HG02678 (cell line): ENCODE data around the gene CRYGN.

ENCODE experiments used
- ATAC-seq: cut with Tn5 transposase; IDR thresholded peaks from one replicate; pipeline ENCODE4 v1.9.1; 2021; ENCODE audit warnings: mild to moderate bottlenecking, moderate library complexity; ENCODE audit not compliant: unreplicated experiment

Gene CRYGN

DNA sequence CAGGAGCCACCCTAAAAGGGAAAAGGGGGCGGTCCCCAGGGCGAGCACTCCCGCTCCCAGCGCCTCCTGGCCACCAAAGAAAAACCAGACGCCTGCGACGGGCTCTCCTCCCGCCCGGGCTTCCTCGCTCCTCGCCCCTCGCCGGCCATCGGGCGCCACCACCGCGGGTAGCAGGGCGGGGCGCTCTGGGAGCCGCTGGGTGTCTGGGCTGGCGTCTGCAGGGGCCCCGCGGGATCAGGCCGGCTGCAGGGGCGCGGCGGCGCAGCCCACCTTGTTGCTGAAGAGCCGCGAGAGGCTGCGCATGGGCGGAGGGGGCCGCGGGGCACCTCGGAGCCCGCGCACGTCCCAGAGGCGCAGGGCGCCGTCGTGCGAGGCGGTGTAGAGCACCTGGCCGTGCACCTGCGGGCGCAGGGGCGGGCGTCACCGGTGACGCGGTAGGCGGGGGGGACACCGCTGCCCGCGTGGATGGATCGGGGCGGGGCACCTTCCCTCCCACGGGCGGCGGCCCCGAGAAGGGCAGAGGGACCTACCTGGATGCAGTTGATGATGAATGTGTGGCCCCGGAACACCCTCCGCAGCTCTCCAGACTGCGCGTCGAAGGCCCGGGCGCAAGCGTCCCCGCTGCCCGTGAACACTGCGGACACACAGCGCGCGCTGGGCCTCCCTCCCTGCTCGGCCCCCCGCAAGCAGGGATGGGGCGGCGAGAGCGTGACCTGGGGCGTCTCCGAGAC, 58.4 kb downstream of the CRYGN start:
- no peak for ATAC-seq

- no peak for ATAC-seq
These were observed 58.9 kb downstream of the CRYGN start for GRCh38 chr7:151381098-151381347.

DNA sequence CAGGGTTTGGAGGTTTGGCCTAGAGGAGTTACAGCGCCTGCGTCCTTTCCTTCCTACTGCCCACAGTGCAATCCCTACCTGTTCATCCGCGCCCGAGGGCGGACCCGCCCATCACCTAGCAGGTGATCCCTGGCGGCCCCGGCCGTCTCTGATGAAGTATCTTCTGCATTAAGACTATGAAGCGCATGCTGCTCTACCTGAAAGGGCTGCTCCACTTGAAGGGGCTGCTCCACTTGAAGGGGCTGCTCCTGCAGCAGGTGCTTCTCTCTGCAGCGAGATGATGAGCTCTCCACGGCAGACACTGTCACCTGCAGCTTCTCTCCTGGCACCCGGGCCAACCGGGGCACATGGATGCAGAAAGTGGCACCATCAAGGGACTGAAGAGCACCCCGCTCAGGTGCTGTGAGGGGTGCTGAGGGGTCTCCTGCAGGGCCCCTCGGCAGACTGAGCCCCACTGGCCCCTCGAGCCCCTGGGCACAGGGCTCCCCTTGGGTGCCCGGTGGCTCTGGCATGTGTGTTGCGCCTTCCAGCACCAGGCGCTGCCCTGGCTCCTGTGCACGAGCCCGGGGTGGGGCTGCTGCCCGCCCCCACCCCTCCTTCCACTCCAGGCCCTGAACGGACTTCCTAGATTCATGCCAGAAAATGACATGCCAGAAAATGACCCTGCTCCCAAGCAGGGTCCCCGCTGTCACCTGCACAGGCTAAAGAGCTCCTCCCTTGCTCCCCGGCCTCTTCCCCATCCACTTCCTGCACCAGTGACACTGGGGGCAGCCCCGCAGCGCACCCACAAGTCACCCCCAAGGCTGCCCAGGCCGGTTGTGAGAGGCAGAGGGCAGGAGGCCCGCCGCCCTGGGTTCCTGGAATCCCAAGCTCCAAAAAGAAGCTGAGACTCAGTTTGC, 59.5 kb downstream of the CRYGN start:
- ATAC-seq = no peak

DNA sequence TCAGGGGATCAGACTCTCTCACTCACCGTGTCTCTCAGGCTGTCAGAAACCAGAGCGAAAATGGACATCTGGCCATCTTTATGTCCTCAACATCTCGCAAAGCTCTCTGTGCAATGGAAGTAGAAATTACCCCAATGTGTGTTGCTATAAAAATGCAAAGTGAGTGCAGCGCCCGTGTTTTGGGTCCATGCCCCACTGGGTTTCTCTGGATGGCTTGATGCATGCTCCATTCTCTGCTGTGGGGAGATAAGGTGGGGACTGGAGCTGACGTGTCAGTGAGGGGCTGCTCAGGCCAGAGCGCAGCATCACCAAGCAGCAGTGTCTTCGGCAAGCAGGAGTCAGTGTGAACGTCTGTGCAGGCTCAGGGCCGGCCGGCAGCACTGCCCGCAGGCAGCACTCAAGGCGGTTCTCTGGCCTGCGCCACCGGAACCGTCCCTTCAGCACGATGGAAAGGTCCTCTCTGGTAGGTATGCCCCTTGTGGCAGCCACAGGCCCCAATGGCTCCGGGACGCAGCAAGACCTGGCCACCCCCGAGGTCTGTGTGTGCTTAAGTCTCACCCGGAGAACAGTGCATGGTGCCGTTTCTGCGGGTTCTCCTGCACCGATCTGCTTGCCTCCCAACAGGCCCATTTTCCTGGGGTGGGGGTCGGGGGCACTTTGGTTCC, 60.3 kb downstream of the CRYGN start:
- ATAC-seq = no peak

- ATAC-seq = no peak
These were observed 60.8 kb downstream of the CRYGN start for GRCh38 chr7:151379193-151379520.
